ENCODE measurements around the gene PSTPIP2. TPM values are rescaled to one million over a fixed set of nuclear protein-coding genes. Genes with fewer than 3 reads are reported as not detected.

PSTPIP2 gene
- total and polyA plus RNA-seq, 9 of the 15 experiments (the other 6 are each of a cell fraction or from before 2014, with no cell fraction given) = 14.0 to 45.7 (median 27.1) TPM

GRCh38 chr18:45998244-45998643 lies 73.8 kb downstream of the PSTPIP2 start (continued):
- TF ChIP-seq STAT5B (CRISPR knock-in tag; IDR thresholded peaks at IDR 0.05) (no peak), ARID1B (IDR thresholded peaks at IDR 0.05) (peak; percentile 75), STAT5A (IDR thresholded peaks at IDR 0.05; ENCODE audit: borderline replicate concordance, low read length) (no peak), YY1 (IDR thresholded peaks at IDR 0.05; ENCODE audit: borderline replicate concordance in 1 of 3, control insufficient read depth in 1 of 3, extremely low read depth in 1 of 3, insufficient read depth in 3 of 3, insufficient read length in 1 of 3, insufficient replicate concordance in 2 of 3, low read depth in 1 of 3, low read length in 2 of 3) (no peak), ZNF695 (CRISPR knock-in tag; IDR thresholded peaks at IDR 0.05) (no peak), ZNF764 (CRISPR knock-in tag; IDR thresholded peaks at IDR 0.05; ENCODE audit: low read depth) (no peak), ZNF561 (CRISPR knock-in tag; conservative IDR thresholded peaks at IDR 0.05) (no peak), BCLAF1 (IDR thresholded peaks at IDR 0.05; ENCODE audit: borderline replicate concordance in 1 of 2, control insufficient read depth in 1 of 2, low read depth in 2 of 2, low read length in 1 of 2) (no peak), PCBP2 (IDR thresholded peaks at IDR 0.05; ENCODE audit: low read depth, low read length, poor library complexity, severe bottlenecking) (no peak), TCFL5 (CRISPR knock-in tag; conservative IDR thresholded peaks at IDR 0.05) (0 out of 2 replicates have a peak, but pooled peaks have one; percentile 33), FIP1L1 (IDR thresholded peaks at IDR 0.05; ENCODE audit: low read depth, low read length, poor library complexity, severe bottlenecking) (no peak), GATAD2B (IDR thresholded peaks at IDR 0.05; ENCODE audit: borderline replicate concordance) (no peak), ZNF512 (tag; IDR thresholded peaks at IDR 0.05) (no peak), ARID4B (CRISPR knock-in tag; IDR thresholded peaks at IDR 0.05) (no peak), HOMEZ (CRISPR knock-in tag; IDR thresholded peaks at IDR 0.05) (no peak), POLR3A (IDR thresholded peaks at IDR 0.05; ENCODE audit: borderline replicate concordance, extremely low read depth, insufficient read depth, insufficient read length) (no peak)
